Measurements from ENCODE around the gene PLEK. TPM values are rescaled to one million over a fixed set of nuclear protein-coding genes. Genes with fewer than 3 reads are reported as not detected.

PLEK gene
- total RNA-seq, 3 donors from 2014 or later, result 4.8 to 16.0 (median 13.8) TPM

- no peak overlapping the region for H3K4me3 ChIP-seq
- H3K36me3 ChIP-seq (ENCODE audit: low read depth), result no peaks in the 10 kb centered on the region
- TF ChIP-seq CTCF (IDR thresholded peaks at IDR 0.05), result no peak
- H3K4me1 ChIP-seq (ENCODE audit: low read depth), result peaks cover 3% of the 10 kb centered on the region
- ATAC-seq (no peak), DNase-seq (peak in 1 of 3 donors; percentile 3)
- H3K9me3 ChIP-seq, result no peaks in the 10 kb centered on the region
- intact Hi-C loops (cut with DNase I, micrococcal nuclease), result no loop called here
These were observed 44.9 kb upstream of the PLEK start for GRCh38 chr2:68320118-68320641.

- Histone ChIP-seq H3K4me1 (ENCODE audit: low read depth) (peaks cover 1% of the 10 kb centered on the region), H3K36me3 (ENCODE audit: low read depth) (no peaks in the 10 kb centered on the region), H3K9me3 (no peaks in the 10 kb centered on the region), H3K4me3 (no peak overlapping the region)
- no peak for TF ChIP-seq CTCF (IDR thresholded peaks at IDR 0.05)
- intact Hi-C loops (cut with DNase I, micrococcal nuclease), result no loop called here
- ATAC-seq, result no peak
- no peak for DNase-seq
These were observed 40.0 kb upstream of the PLEK start for GRCh38 chr2:68325056-68325455.

- no peaks in the 10 kb centered on the region for H3K9me3 ChIP-seq
- no peak overlapping the region for H3K4me3 ChIP-seq
- H3K4me1 ChIP-seq (ENCODE audit: low read depth), result no peaks in the 10 kb centered on the region
- intact Hi-C loops (cut with DNase I, micrococcal nuclease), result no loop called here
- no peak for ATAC-seq
- TF ChIP-seq CTCF (IDR thresholded peaks at IDR 0.05), result no peak
- H3K36me3 ChIP-seq (ENCODE audit: low read depth), result no peaks in the 10 kb centered on the region
- no peak for DNase-seq
These were observed 36.2 kb upstream of the PLEK start for GRCh38 chr2:68328901-68329300.

- intact Hi-C loops (cut with DNase I, micrococcal nuclease), result no loop called here
- H3K4me1 ChIP-seq (ENCODE audit: low read depth), result no peaks in the 10 kb centered on the region
- no peak for ATAC-seq
- TF ChIP-seq CTCF (IDR thresholded peaks at IDR 0.05), result no peak
- no peaks in the 10 kb centered on the region for H3K9me3 ChIP-seq
- no peak overlapping the region for H3K4me3 ChIP-seq
- DNase-seq, result no peak
- H3K36me3 ChIP-seq (ENCODE audit: low read depth), result no peaks in the 10 kb centered on the region
These were observed 34.4 kb upstream of the PLEK start for GRCh38 chr2:68330691-68331090.

GRCh38 chr2:68333009-68333408 is 32.1 kb upstream of the PLEK start:
- Histone ChIP-seq H3K9me3 (no peaks in the 10 kb centered on the region), H3K4me1 (ENCODE audit: low read depth) (no peaks in the 10 kb centered on the region), H3K36me3 (ENCODE audit: low read depth) (no peaks in the 10 kb centered on the region), H3K4me3 (no peak overlapping the region)
- intact Hi-C loops (cut with DNase I, micrococcal nuclease), result no loop called here
- no peak for TF ChIP-seq CTCF (IDR thresholded peaks at IDR 0.05)
- DNase-seq (no peak), ATAC-seq (no peak)

- no peaks in the 10 kb centered on the region for H3K4me1 ChIP-seq (ENCODE audit: low read depth)
- no peaks in the 10 kb centered on the region for H3K36me3 ChIP-seq (ENCODE audit: low read depth)
- no peaks in the 10 kb centered on the region for H3K9me3 ChIP-seq
- DNase-seq, result no peak
- ATAC-seq, result no peak
- H3K4me3 ChIP-seq, result no peak overlapping the region
- intact Hi-C loops (cut with DNase I, micrococcal nuclease), result no loop called here
- no peak for TF ChIP-seq CTCF (IDR thresholded peaks at IDR 0.05)
These were observed 31.2 kb upstream of the PLEK start for GRCh38 chr2:68333931-68334330.

Measured in mucosa of descending colon (tissue), 3 donors.